Adrenal gland (tissue), 5 donors: Measurements from ENCODE around the gene HYI.

Experiments
- CTCF ChIP-seq, 6 experiments: fragments of 450-650 bp in 4 of 6; fragments of 200-600 bp in 2 of 6; sonication (generic) in 1 of 6; IDR thresholded peaks; 1 replicate in 5 of 6; 2 replicates in 1 of 6; pipeline versions ENCODE4 v1.5.1 to v1.8.0; 2016 to 2021; ENCODE audit warnings: antibody characterized with exemption in 6 of 6, mild to moderate bottlenecking in 2 of 6, moderate library complexity in 1 of 6
- POLR2A ChIP-seq, 2 donors: fragments of 450-650 bp; IDR thresholded peaks; one replicate each; pipeline ENCODE4 v1.6.1; 2017; ENCODE audit warnings: antibody characterized with exemption in 2 of 2, mild to moderate bottlenecking in 2 of 2, moderate library complexity in 1 of 2
- donor health status: DM: no; HTN: no; CAD: no.

GRCh38 chr1:43441894-43442637, 11.7 kb downstream of the HYI start:
- TF ChIP-seq CTCF (IDR thresholded peaks at IDR 0.05): no peak
- TF ChIP-seq POLR2A (IDR thresholded peaks at IDR 0.05): no peak
